Left ventricle myocardium inferior (tissue), 1 donor: ENCODE results near the gene UCK1. TPM values are rescaled to one million over a fixed set of nuclear protein-coding genes. Genes with fewer than 3 reads are reported as not detected.

Source experiments
- DNase-seq: peaks from one replicate; pipeline ENCODE4 v3.0.0-alpha.2; 2020
- H3K27ac ChIP-seq: fragments of 200-600 bp; replicated peaks from 2 replicates; pipeline ENCODE4 v1.8.0; 2021
- H3K27me3 ChIP-seq: fragments of 200-600 bp; 2 replicates; pipeline ENCODE4 v1.8.0; 2021; ENCODE audit warnings: low read depth
- H3K36me3 ChIP-seq: fragments of 200-600 bp; 2 replicates; pipeline ENCODE4 v1.8.0; 2021
- H3K4me1 ChIP-seq: fragments of 200-600 bp; 2 replicates; pipeline ENCODE4 v1.8.0; 2021
- H3K4me3 ChIP-seq: fragments of 200-600 bp; 2 replicates; pipeline ENCODE4 v1.8.0; 2021; ENCODE audit warnings: mild to moderate bottlenecking, moderate library complexity
- H3K9me3 ChIP-seq: fragments of 200-600 bp; replicated peaks from 2 replicates; pipeline ENCODE4 v1.8.0; 2021
- intact Hi-C: fragments of 100-400 bp; cut with micrococcal nuclease; formaldehyde crosslinking; loops from one replicate; pipeline ENCODE4 v1.11.0; 2022
- total RNA-seq: library from RNA; stranded (reverse); fragmentation: NEBNext Ultra II Directional; extraction: Animal tissue kit (Norgen Biotek cat#: 25700); gene quantifications from one replicate; pipeline ENCODE4 v1.2.1, GENCODE V29; 2021
- TF ChIP-seq, protein P1 (sequence below): fragments of 200-600 bp; IDR thresholded peaks from 2 replicates; pipeline ENCODE4 v1.8.0; 2021; ENCODE audit warnings: antibody characterized with exemption, mild to moderate bottlenecking, borderline replicate concordance
- donor health status: DM: no; HTN: yes; CAD: no; lungs with severe emphysema.

UCK1 gene
- total RNA-seq, 1 donor from 2014 or later, result 23.0 TPM

DNA sequence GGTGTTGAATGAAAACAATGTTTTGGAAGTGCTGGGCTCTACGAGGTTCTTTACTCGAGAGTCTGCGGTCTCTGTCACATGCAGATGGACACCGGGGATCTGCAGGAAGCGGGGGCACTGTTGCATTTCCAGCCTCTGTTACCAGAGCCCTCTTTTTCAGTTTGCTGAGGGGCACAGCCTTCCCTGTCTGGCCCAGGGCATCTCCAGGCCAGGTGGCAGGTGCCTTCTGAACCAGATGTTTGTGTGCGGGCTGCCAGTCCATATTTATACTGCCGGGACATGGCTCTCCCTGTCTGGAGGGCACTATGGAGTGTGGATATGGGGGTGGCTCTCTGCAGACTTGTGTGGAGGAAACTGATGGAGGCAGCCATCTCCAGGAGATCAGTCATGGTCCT is 47.0 kb downstream of the UCK1 start:
- Histone ChIP-seq H3K4me3 (peak overlapping the region; percentile 59), H3K27ac (peak overlapping the region; percentile 89), H3K27me3 (no peaks in the 10 kb centered on the region), H3K36me3 (peaks cover 99% of the 10 kb centered on the region), H3K9me3 (no peaks in the 10 kb centered on the region), H3K4me1 (peaks cover 72% of the 10 kb centered on the region)
- TF ChIP-seq, protein P1, sequence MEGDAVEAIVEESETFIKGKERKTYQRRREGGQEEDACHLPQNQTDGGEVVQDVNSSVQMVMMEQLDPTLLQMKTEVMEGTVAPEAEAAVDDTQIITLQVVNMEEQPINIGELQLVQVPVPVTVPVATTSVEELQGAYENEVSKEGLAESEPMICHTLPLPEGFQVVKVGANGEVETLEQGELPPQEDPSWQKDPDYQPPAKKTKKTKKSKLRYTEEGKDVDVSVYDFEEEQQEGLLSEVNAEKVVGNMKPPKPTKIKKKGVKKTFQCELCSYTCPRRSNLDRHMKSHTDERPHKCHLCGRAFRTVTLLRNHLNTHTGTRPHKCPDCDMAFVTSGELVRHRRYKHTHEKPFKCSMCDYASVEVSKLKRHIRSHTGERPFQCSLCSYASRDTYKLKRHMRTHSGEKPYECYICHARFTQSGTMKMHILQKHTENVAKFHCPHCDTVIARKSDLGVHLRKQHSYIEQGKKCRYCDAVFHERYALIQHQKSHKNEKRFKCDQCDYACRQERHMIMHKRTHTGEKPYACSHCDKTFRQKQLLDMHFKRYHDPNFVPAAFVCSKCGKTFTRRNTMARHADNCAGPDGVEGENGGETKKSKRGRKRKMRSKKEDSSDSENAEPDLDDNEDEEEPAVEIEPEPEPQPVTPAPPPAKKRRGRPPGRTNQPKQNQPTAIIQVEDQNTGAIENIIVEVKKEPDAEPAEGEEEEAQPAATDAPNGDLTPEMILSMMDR, result no peak
- DNase-seq, result no peak
- intact Hi-C loops, result no loop called here

DNA sequence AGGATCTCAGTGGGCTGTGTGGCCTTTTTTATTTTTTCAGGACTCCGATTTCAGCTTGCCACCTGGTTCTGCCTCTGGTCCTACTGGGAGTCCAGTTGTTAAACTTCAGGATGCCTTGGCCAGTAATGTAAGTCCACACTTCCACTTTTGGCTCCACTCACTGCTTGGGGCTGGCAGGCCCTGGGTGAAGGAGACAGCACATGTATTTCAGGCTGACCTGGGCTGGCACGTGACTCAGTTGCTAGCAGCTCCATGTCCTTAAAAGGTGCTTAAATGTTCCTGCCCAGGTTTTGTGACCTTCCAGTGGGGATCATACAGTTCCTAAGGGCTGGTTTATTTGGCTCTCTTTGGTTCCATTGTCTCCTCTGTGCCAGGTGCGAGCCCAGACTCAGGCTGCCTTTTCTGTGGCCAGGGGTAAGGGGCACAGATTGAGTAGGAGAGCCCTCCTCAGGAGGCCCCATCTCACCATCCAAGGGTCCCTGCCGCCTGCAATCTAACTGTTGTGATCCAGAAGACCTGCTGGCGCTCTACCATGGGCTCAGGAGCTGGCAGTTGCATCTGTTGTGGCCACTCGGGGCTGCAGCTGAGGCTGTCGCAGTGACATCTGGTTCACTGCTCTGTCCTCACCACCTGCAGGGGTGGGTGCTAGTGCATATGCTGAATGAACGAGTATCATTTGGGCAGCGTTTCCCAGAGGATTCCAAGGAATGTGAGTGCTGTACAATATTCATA is 47.6 kb downstream of the UCK1 start:
- intact Hi-C loops, result no loop called here
- Histone ChIP-seq H3K27ac (peak overlapping the region; percentile 89), H3K4me1 (peaks cover 74% of the 10 kb centered on the region), H3K9me3 (no peaks in the 10 kb centered on the region), H3K27me3 (no peaks in the 10 kb centered on the region), H3K4me3 (peak overlapping the region; percentile 59), H3K36me3 (peaks cover 99% of the 10 kb centered on the region)
- TF ChIP-seq, protein P1, result no peak
- peak; percentile 75 for DNase-seq

DNA sequence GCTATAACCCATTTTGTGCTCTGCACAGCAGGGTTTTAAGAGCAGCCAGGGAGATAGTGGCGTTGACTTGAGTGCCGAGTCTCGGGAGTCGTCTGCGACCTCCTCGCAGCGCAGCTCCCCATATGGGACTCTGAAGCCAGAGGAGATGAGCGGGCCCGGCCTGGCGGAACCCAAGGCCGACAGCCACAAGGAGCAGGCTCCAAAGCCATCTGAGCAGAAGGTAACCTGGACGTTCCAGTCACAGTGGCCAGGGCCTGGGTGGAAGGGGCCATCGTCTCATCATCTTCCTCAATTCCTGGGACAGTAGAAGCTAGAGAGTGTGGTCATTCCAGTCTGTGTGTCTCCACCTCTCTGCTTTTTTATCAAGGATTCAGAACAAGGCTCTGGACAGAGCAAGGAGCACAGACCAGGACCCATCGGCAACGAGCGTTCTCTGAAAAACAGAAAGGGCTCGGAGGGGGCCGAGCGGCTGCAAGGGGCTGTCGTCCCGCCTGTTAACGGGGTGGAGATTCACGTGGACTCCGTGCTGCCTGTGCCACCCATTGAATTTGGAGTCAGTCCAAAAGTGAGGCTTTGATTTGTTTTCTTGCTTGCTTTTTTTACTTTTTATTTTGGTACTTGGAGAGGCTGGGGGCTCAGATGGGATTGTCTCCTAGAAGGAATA is 48.6 kb downstream of the UCK1 start:
- Histone ChIP-seq H3K4me1 (peaks cover 80% of the 10 kb centered on the region), H3K27ac (peak overlapping the region; percentile 89), H3K27me3 (no peaks in the 10 kb centered on the region), H3K4me3 (peak overlapping the region; percentile 9), H3K9me3 (no peaks in the 10 kb centered on the region), H3K36me3 (peaks cover 99% of the 10 kb centered on the region)
- TF ChIP-seq, protein P1, result no peak
- no peak for DNase-seq
- intact Hi-C loops, result no loop called here

DNA sequence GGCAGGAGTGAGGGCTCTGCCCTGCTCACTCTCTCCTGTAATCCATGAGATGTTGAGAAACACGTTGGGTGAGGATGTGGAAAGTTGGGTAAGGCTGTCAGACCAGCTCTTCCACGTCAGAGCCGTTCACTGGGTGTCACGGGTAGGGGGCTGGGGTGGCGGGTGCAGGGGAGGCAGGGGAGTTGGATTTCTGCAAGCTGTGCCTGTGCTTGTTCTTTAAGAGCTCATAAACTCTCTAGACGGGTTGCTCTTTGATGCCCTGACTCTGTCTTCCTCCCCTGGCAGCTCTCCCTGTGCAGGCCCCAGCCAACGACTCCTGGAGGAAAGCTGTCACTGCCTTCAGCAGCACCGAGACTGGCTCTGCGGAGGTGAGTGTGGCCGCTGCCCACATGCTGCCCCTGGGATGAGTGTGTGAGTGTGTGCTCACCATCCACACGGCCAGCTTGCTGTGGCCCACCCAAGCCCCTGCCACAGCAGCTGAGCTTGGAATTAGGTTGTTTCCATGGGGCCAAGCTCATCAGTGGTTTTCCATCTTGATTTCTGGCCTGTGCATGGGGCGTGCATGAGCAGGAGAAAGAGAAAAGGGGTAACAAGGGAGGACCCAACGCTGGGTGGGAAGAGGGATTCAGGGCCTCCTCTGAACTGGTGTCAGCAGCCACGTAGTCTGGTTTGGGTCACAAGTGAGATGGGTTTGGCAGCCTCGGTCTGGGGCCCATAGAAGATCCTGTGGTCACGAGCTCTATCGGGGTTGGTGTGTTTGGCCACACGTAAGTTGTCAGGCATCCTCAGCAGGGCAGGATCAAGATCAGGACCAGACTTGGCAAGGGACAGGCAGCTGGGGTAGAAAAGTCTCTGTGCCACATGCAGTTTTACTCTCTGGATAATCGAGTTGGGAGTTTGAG is 49.4 kb downstream of the UCK1 start:
- no peak for DNase-seq
- H3K27ac ChIP-seq, result peak overlapping the region; percentile 89
- peaks cover 83% of the 10 kb centered on the region for H3K4me1 ChIP-seq
- no peaks in the 10 kb centered on the region for H3K9me3 ChIP-seq
- H3K4me3 ChIP-seq, result no peak overlapping the region
- intact Hi-C loops, result no loop called here
- TF ChIP-seq, protein P1, result no peak
- H3K36me3 ChIP-seq, result peaks cover 99% of the 10 kb centered on the region
- no peaks in the 10 kb centered on the region for H3K27me3 ChIP-seq

DNA sequence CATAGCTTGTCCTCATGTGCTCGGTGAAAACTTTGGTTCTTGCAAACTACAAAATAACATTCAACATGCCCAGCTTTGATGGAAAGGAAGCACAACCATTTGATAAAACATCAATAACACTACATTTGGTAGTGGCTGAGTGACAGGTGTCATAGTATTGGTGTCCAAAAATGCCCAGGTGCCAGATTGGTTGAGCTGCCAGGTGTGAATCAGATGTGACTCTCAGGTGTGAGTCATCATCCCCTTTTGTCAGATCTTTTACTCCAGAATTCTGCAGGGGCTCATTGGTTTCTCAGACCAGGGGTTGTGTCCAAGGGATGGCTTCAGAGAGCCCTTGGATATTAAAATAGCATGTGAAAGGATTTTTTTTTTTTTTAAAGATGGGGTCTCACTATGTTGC is 50.8 kb downstream of the UCK1 start:
- Histone ChIP-seq H3K27ac (peak overlapping the region; percentile 89), H3K27me3 (no peaks in the 10 kb centered on the region), H3K4me3 (no peak overlapping the region), H3K36me3 (peaks cover 99% of the 10 kb centered on the region), H3K4me1 (peaks cover 83% of the 10 kb centered on the region), H3K9me3 (no peaks in the 10 kb centered on the region)
- intact Hi-C loops, result no loop called here
- TF ChIP-seq, protein P1, result no peak
- DNase-seq, result no peak
